ENCODE results near the gene AFAP1.
A peak's percentile ranks its signal among the peaks of the same experiment; 100 is the strongest.

- TF ChIP-seq CTCF (IDR thresholded peaks at IDR 0.05), result no peak
- peak in 1 of 3 donors; percentile 43 for TF ChIP-seq POLR2AphosphoS5 (IDR thresholded peaks at IDR 0.05)
- no peak for TF ChIP-seq POLR2A (IDR thresholded peaks at IDR 0.05)
- no peak for TF ChIP-seq EP300 (IDR thresholded peaks at IDR 0.05)
These were observed 97.0 kb downstream of the AFAP1 start for GRCh38 chr4:7842384-7843279.
